ENCODE results near the gene MPP2.

MPP2 gene

GRCh38 chr17:43840814-43841213 is 66.5 kb downstream of the MPP2 start:
- peak; percentile 54 for TF ChIP-seq CTCF (IDR thresholded peaks at IDR 0.05; ENCODE audit: low read length, missing control alignments)
- peak; percentile 69 for DNase-seq (ENCODE audit: low read depth)

GRCh38 chr17:43839670-43840108 is 67.6 kb downstream of the MPP2 start:
- no peak overlapping the region for H3K4me3 ChIP-seq (replicated peaks; ENCODE audit: low read depth, low read length)
- DNase-seq (ENCODE audit: low read depth), result no peak
- TF ChIP-seq CTCF (IDR thresholded peaks at IDR 0.05; ENCODE audit: low read length, missing control alignments), result no peak

More at GRCh38 chr17:43840814-43841213, 66.5 kb downstream of the MPP2 start:
- H3K4me3 ChIP-seq (replicated peaks; ENCODE audit: low read depth, low read length), result no peak overlapping the region

- no peak for TF ChIP-seq CTCF (IDR thresholded peaks at IDR 0.05; ENCODE audit: low read length, missing control alignments)
- no peak overlapping the region for H3K4me3 ChIP-seq (replicated peaks; ENCODE audit: low read depth, low read length)
- DNase-seq (ENCODE audit: low read depth), result peak; percentile 54
Observed at GRCh38 chr17:43834106-43834505, 73.2 kb downstream of the MPP2 start.

GRCh38 chr17:43832976-43833829 is 74.1 kb downstream of the MPP2 start, which contains the start of gene MPP3:
MPP3 (minus strand) TSS chr17:43833146; CDS start chr17:43831906, 1,240 bp downstream.
- peak within 1 kb of the TSS; percentile 59 for H3K4me3 ChIP-seq (replicated peaks; ENCODE audit: low read depth, low read length)
- no peak for TF ChIP-seq CTCF (IDR thresholded peaks at IDR 0.05; ENCODE audit: low read length, missing control alignments)

GRCh38 chr17:43832168-43832975 is 75.0 kb downstream of the MPP2 start:
- peak; percentile 49 for DNase-seq (ENCODE audit: low read depth)
- TF ChIP-seq CTCF (IDR thresholded peaks at IDR 0.05; ENCODE audit: low read length, missing control alignments), result no peak
- peak overlapping the region; percentile 59 for H3K4me3 ChIP-seq (replicated peaks; ENCODE audit: low read depth, low read length)

More at GRCh38 chr17:43832976-43833829, 74.1 kb downstream of the MPP2 start, which contains the start of gene MPP3:
- DNase-seq (ENCODE audit: low read depth), result peak; percentile 61

- TF ChIP-seq CTCF (IDR thresholded peaks at IDR 0.05; ENCODE audit: low read length, missing control alignments), result no peak
- no peak for DNase-seq (ENCODE audit: low read depth)
- no peak overlapping the region for H3K4me3 ChIP-seq (replicated peaks; ENCODE audit: low read depth, low read length)
Observed at GRCh38 chr17:43831633-43832032, 75.7 kb downstream of the MPP2 start.

All from fibroblast of pulmonary artery (primary cell).